ENCODE data around the gene SLC5A6. TPM values are rescaled to one million over a fixed set of nuclear protein-coding genes. Genes with fewer than 3 reads are reported as not detected.

Gene SLC5A6
- total RNA-seq, 1 experiment from 2014 or later = 122 TPM

DNA sequence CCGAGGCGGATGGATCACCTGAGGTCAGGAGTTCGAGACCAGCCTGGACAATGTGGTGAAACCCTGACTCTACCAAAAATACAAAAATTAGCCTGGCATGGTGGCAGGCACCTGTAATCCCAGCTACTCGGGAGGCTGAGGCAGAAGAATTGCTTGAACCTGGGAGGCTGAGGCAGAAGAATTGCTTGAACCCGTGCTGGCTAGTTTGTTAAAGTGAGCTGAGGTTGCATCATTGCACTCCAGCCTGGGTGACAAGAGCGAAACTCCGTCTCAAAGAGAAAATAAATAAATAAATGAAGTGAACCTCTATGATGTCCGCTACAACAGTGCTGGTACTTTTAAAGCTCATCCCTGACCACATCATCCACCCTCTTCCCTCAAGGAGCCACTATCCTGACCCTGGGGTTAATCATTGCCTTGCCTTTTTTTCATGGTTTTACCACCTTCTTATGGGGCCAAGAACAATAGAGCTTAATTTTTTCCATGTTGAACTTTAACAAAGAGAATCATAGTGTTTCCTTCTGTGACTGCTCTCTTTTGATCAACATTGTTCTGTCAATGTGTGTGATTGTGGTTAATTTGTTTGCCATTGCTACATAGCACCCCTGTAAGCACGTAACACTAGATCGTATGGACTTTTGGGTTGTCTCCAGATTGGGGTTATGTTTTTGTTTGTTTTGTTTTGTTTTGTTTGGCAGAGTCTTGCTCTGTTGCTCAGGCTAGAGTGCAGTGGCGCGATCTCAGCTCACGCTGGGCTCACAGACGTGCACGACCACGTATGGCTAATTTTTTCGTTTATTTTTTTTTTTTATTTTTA, 17.3 kb downstream of the SLC5A6 start:
- whole genome bisulfite sequencing (ENCODE audit: extremely low coverage, insufficient read length, low lambda C conversion rate) = no CpG with 5 or more reads among the region's 17 CpGs
- no peaks in the 10 kb centered on the region for H4K20me1 ChIP-seq (ENCODE audit: control insufficient read depth, insufficient read depth, insufficient read length)

More for the DNA sequence above, 17.3 kb downstream of the SLC5A6 start:
- peaks cover 3 to 14% (median 7%) of the 10 kb centered on the region in 3 experiments; a peak in 6 of 7 replicates for H3K36me3 Mint-ChIP-seq (ENCODE audit: insufficient read depth in 1 of 3, low read depth in 3 of 3)
- H3K9me3 Mint-ChIP-seq = no peaks in the 10 kb centered on the region; a peak in 1 of 5 replicates
- Histone ChIP-seq H3K23me2 (ENCODE audit: insufficient read length, low read depth, low read length, poor library complexity, severe bottlenecking) (no peaks in the 10 kb centered on the region), H3K23ac (ENCODE audit: insufficient read length, low read depth, low read length) (no peak overlapping the region), H3K4me1 (ENCODE audit: insufficient read depth, low read length) (no peaks in the 10 kb centered on the region), H2BK5ac (ENCODE audit: insufficient read length, low read length) (no peak overlapping the region), H3K79me1 (ENCODE audit: insufficient read depth, low read depth, low read length, poor library complexity, severe bottlenecking) (no peaks in the 10 kb centered on the region), H3K27ac (ENCODE audit: insufficient read length, low read depth, low read length) (no peak overlapping the region), H3K79me2 (ENCODE audit: insufficient read depth, low read length) (no peaks in the 10 kb centered on the region), H3K56ac (ENCODE audit: insufficient read length, low read depth, low read length) (no peak overlapping the region), H2AFZ (ENCODE audit: low read length) (no peak overlapping the region), H3K4me2 (ENCODE audit: insufficient read depth, insufficient read length, low read length) (no peak overlapping the region), H2BK12ac (ENCODE audit: insufficient read length, low read depth, low read length) (no peak overlapping the region), H4K91ac (ENCODE audit: insufficient read length, low read depth, low read length) (no peak overlapping the region), H2AK5ac (ENCODE audit: insufficient read length, low read length) (no peak overlapping the region), H4K5ac (ENCODE audit: insufficient read length, low read depth, low read length) (no peak overlapping the region), H3K9me3 (ENCODE audit: control insufficient read depth, low read depth, low read length) (no peaks in the 10 kb centered on the region), H4K8ac (replicated peaks; ENCODE audit: insufficient read length, low read depth, low read length) (no peak overlapping the region), H2BK20ac (ENCODE audit: low read depth, low read length, poor library complexity, severe bottlenecking) (no peak overlapping the region), H2BK120ac (ENCODE audit: low read depth, low read length, poor library complexity, severe bottlenecking) (no peak overlapping the region), H3K27me3 (ENCODE audit: insufficient read depth, low read length) (no peaks in the 10 kb centered on the region), H3K18ac (ENCODE audit: insufficient read length, low read depth, low read length) (no peak overlapping the region), H2BK15ac (ENCODE audit: low read depth, low read length) (no peak overlapping the region), H3K9ac (ENCODE audit: extremely low read depth, insufficient read length, low read length) (no peak overlapping the region), H3T11ph (ENCODE audit: low read length) (no peak overlapping the region), H3K14ac (ENCODE audit: insufficient read depth, low read length) (no peak overlapping the region), H3K4ac (ENCODE audit: low read depth, low read length) (no peak overlapping the region)
- TF ChIP-seq CTCF (conservative IDR thresholded peaks at IDR 0.05) = no peak
- no peaks in the 10 kb centered on the region; the same call in 1 of the 2 replicates for H3K27me3 Mint-ChIP-seq (ENCODE audit: low read depth)
- DNase-seq = no peak
- H3K4me3 Mint-ChIP-seq = no peak overlapping the region
- no peaks in the 10 kb centered on the region for H3K4me1 Mint-ChIP-seq
- H3K27ac Mint-ChIP-seq = no peak overlapping the region
